A549 (cell line): ENCODE measurements around the gene CALML3. TPM values are rescaled to one million over a fixed set of nuclear protein-coding genes. Genes with fewer than 3 reads are reported as not detected.

Source experiments
- ATAC-seq, 2 experiments: fragments of 200-7000 bp in 1 of 2; fragments of >200 bp in 1 of 2; cut with Nextera tagmentation in 1 of 2; cut with Tn5 transposase in 1 of 2; 3 replicates each; pipeline versions ENCODE4 v1.8.0 to v1.9.1; 2018 to 2020; ENCODE audit warnings: mild to moderate bottlenecking in 1 of 2, moderate library complexity in 1 of 2
- CTCF ChIA-PET: fragments of 300-600 bp; sonication (Branson Sonifier 250); formaldehyde crosslinking; extraction: SDS; loops from one replicate; lab custom pipeline; 2021; ENCODE audit warnings: antibody characterized with exemption, inconsistent platforms; lab: Yijun Ruan, JAX
- POLR2A ChIA-PET: fragments of 350-600 bp; formaldehyde crosslinking; extraction: SDS; loops from one replicate; lab custom pipeline; 2021; ENCODE audit warnings: antibody characterized with exemption, inconsistent platforms; lab: Yijun Ruan, JAX
- DNase-seq, 2 experiments: peaks; one replicate each; pipeline versions ENCODE4 v3.0.0 to v3.0.0-alpha.2; 2011 to 2016; ENCODE audit warnings: low read depth in 1 of 2, low spot score in 1 of 2
- FAIRE-seq: peaks from 2 replicates; lab custom pipeline; 2011; peaks lifted over from hg19 to GRCh38; lab: Jason Lieb, UNC
- H3K27ac ChIP-seq, 2 experiments: fragments of >200 bp; sonication (Bioruptor Twin); formaldehyde crosslinking; 3 replicates each; pipeline ENCODE4 v1.5.1; 2016 to 2017
- H3K4me1 ChIP-seq: fragments of >200 bp; sonication (Bioruptor Twin); formaldehyde crosslinking; 3 replicates; pipeline ENCODE4 v1.6.1; 2016
- H3K4me2 ChIP-seq: fragments of >200 bp; sonication (Bioruptor Twin); formaldehyde crosslinking; 3 replicates; pipeline ENCODE4 v1.6.1; 2016
- H3K4me3 ChIP-seq: fragments of >200 bp; sonication (Bioruptor Twin); formaldehyde crosslinking; 3 replicates; pipeline ENCODE4 v1.5.1; 2016
- H3K9me3 ChIP-seq: fragments of >200 bp; sonication (Bioruptor Twin); formaldehyde crosslinking; 3 replicates; pipeline ENCODE4 v1.6.1; 2016
- BHLHE40 ChIP-seq: IDR thresholded peaks from 2 replicates; pipeline ENCODE4 v1.6.1; 2012; ENCODE audit warnings: low read depth, low read length, inconsistent platforms
- CEBPB ChIP-seq, 2 experiments: fragments of >200 bp in 1 of 2; sonication (Bioruptor Twin) in 1 of 2; formaldehyde crosslinking in 1 of 2; IDR thresholded peaks; 2 replicates each; pipeline ENCODE4 v1.6.1; 2012 to 2016
- CHD2 ChIP-seq: fragments of 150-350 bp; IDR thresholded peaks from 2 replicates; pipeline ENCODE4 v1.6.1; 2014; ENCODE audit warnings: low read length; ENCODE audit not compliant: partially characterized antibody
- EP300 ChIP-seq, 2 experiments: fragments of >200 bp; sonication (Bioruptor Twin); formaldehyde crosslinking; IDR thresholded peaks; 2 replicates in 1 of 2; 3 replicates in 1 of 2; pipeline ENCODE4 v1.6.1; 2016 to 2017
- FOSL2 ChIP-seq, 2 experiments: fragments of 450-650 bp in 1 of 2; fragments of >200 bp in 1 of 2; sonication (Bioruptor Twin) in 1 of 2; formaldehyde crosslinking; IDR thresholded peaks; 2 replicates each; pipeline versions ENCODE4 v1.5.0 to v1.6.1; 2016 to 2020; ENCODE audit warnings: mild to moderate bottlenecking in 1 of 2, moderate library complexity in 1 of 2
- GATA3 ChIP-seq: IDR thresholded peaks from 2 replicates; pipeline ENCODE4 v1.6.1; 2012; ENCODE audit warnings: borderline replicate concordance
- HOXA7 ChIP-seq: fragments of 250-450 bp; sonication (Bioruptor Pico); IDR thresholded peaks from 2 replicates; pipeline ENCODE4 v1.5.0; 2020; ENCODE audit warnings: mild to moderate bottlenecking, moderate library complexity
- JUN ChIP-seq, 2 experiments: fragments of >200 bp; sonication (Bioruptor Twin); formaldehyde crosslinking; IDR thresholded peaks; 2 replicates in 1 of 2; 3 replicates in 1 of 2; pipeline ENCODE4 v1.6.1; 2016 to 2017
- JUNB ChIP-seq: fragments of >200 bp; sonication (Bioruptor Twin); formaldehyde crosslinking; IDR thresholded peaks from 2 replicates; pipeline ENCODE4 v1.6.1; 2016
- MAFK ChIP-seq: fragments of 450-650 bp; IDR thresholded peaks from 2 replicates; pipeline ENCODE4 v1.6.1; 2014; ENCODE audit not compliant: partially characterized antibody
- MAZ ChIP-seq: fragments of 150-350 bp; IDR thresholded peaks from 2 replicates; pipeline ENCODE4 v1.6.1; 2014; ENCODE audit warnings: antibody characterized with exemption, low read depth, low read length, borderline replicate concordance
- PHF8 ChIP-seq: fragments of 200-600 bp; sonication (generic); IDR thresholded peaks from 2 replicates; pipeline ENCODE4 v1.6.1; 2016; ENCODE audit warnings: low read depth, mild to moderate bottlenecking, antibody characterized with exemption, moderate library complexity, borderline replicate concordance
- SMC3 ChIP-seq: fragments of >200 bp; sonication (Bioruptor Twin); formaldehyde crosslinking; IDR thresholded peaks from 3 replicates; pipeline ENCODE4 v1.6.1; 2018; ENCODE audit warnings: inconsistent platforms
- ZFP36 ChIP-seq: fragments of 450-650 bp; IDR thresholded peaks from 2 replicates; pipeline ENCODE4 v1.6.1; 2014; ENCODE audit warnings: borderline replicate concordance; ENCODE audit not compliant: partially characterized antibody
- ZNF302 ChIP-seq: fragments of 250-450 bp; sonication (Bioruptor Pico); IDR thresholded peaks from 2 replicates; pipeline ENCODE4 v1.9.0; 2021; ENCODE audit warnings: inconsistent platforms, mild to moderate bottlenecking, moderate library complexity
- WGBS: methylation state at CpG from one replicate; pipeline ENCODE4 v1.1.6; 2017; ENCODE audit errors: missing lambda C conversion rate; 5-methylcytosine and 5-hydroxymethylcytosine counted together
- polyA plus RNA-seq, 4 experiments: library from polyadenylated mRNA; depleted of rRNA in 3 of 4; stranded (reverse); fragments of >200 nt; fragmentation: RNase III in 1 of 4; extraction: RNeasy Plus Mini Kit Qiagen cat#74134 plus additional on column Dnase treatment in 1 of 4; gene quantifications; 2 replicates in 3 of 4; 3 replicates in 1 of 4; pipeline ENCODE4 v1.2.3, GENCODE V29; 2011 to 2017
- TF ChIP-seq, protein P1 (sequence below): fragments of >200 bp; sonication (Bioruptor Twin); formaldehyde crosslinking; IDR thresholded peaks from 3 replicates; pipeline ENCODE4 v1.5.1; 2016
- TF ChIP-seq, protein P2 (sequence below): fragments of 250-450 bp; sonication (Bioruptor Pico); IDR thresholded peaks from 2 replicates; pipeline ENCODE4 v1.5.0; 2020; ENCODE audit warnings: low read depth, mild to moderate bottlenecking, moderate library complexity
- TF ChIP-seq, protein P3 (sequence below): fragments of 250-450 bp; sonication (Bioruptor Pico); IDR thresholded peaks from 2 replicates; pipeline ENCODE4 v1.5.0; 2021; ENCODE audit warnings: mild to moderate bottlenecking, moderate library complexity, borderline replicate concordance

Gene CALML3
- polyA plus RNA-seq, 2 of the 4 experiments (the other 2 are of a cell fraction): not detected

DNA sequence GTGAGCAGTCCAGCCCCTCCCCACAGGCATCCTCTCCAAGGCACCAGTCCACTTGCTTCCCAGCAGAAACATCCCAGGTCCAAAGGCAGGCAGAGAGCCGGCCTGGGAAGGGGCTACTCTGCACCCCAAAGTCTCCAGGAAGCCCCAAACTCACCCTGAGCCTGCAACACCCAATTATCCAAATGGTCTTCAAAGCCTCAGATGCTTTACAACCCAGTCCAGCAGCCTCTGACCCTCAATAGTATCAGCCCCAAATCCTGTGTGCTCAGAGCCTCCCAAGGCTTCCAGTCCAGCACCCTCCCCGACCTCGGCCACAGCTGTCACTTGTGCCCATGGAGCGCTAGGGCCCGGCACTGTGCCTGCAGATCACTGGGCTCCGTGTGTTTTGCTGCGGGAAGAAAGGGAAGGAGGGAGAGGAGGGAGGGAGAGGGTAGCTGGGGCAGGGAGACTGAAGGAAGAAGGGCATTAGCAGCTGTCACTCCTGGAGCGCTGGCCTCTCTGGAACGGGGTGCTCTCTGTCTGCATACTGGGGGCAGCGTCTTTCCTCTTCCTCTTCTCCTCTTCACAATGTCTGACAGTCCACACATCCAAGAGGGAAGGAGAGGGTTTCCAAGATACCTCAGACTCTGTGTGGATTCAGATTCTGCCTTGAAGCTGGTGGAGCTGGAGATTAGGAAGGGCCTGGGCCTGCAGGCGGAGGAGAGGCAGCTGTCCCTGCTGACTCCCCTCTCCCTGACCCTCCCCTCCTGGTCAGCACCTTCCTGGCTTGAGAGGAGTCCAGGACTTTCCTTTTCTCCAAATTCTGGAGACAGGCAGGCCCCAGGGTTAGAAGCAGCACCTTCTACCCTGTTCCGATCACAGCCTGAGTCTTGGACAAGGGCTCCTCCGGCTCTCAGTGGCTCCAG is 38.6 kb upstream of the CALML3 start:
- 85% methylated on average over 13 of the region's 13 CpGs for WGBS
- DNase-seq (no peak), FAIRE-seq (no peak), ATAC-seq (peak in 1 of 2 experiments; percentile 21; a peak in 2 of 6 replicates)
- Histone ChIP-seq H3K9me3 (no peaks in the 10 kb centered on the region), H3K4me1 (no peaks in the 10 kb centered on the region), H3K27ac (peak overlapping the region in 1 of 2 experiments; percentile 2; a peak in 1 of 6 replicates), H3K4me3 (no peak overlapping the region), H3K4me2 (no peak overlapping the region)
- TF ChIP-seq EP300 (IDR thresholded peaks at IDR 0.05): no peak
- TF ChIP-seq, protein P1, sequence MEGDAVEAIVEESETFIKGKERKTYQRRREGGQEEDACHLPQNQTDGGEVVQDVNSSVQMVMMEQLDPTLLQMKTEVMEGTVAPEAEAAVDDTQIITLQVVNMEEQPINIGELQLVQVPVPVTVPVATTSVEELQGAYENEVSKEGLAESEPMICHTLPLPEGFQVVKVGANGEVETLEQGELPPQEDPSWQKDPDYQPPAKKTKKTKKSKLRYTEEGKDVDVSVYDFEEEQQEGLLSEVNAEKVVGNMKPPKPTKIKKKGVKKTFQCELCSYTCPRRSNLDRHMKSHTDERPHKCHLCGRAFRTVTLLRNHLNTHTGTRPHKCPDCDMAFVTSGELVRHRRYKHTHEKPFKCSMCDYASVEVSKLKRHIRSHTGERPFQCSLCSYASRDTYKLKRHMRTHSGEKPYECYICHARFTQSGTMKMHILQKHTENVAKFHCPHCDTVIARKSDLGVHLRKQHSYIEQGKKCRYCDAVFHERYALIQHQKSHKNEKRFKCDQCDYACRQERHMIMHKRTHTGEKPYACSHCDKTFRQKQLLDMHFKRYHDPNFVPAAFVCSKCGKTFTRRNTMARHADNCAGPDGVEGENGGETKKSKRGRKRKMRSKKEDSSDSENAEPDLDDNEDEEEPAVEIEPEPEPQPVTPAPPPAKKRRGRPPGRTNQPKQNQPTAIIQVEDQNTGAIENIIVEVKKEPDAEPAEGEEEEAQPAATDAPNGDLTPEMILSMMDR: no peak
- no peak for TF ChIP-seq BHLHE40
- ChIA-PET POLR2A (no interaction called here), CTCF (interaction anchor here (2.2 kb wide), 1 partner anchor 137 kb away, joined by 8 read pairs; no protein-coding TSS in a partner anchor)

DNA sequence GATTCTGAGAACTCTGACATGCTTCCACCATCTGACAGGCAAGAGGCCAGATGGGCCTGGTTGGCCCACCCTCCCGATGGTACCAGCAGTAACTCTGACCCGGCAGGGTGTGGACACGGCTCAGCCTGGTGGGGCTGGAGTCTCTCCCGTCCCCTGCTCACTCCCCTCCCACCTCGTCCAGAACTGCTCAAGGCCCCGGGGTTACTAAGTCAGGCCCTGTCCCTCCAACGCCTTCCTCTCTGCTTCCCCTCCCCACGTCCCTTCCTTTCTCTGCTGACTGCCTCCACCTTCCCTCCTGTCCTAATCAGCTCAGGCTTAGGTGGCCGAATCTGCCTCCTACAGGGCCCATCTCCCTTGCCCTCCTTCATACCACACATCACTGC is 37.9 kb upstream of the CALML3 start:
- 87% methylated on average over 9 of the region's 9 CpGs for WGBS
- DNase-seq (no peak), FAIRE-seq (no peak), ATAC-seq (no peak; a peak in 1 of 6 replicates)
- Histone ChIP-seq H3K4me1 (no peaks in the 10 kb centered on the region), H3K4me2 (no peak overlapping the region), H3K9me3 (peaks cover 3% of the 10 kb centered on the region; the same call in 1 of the 3 replicates), H3K27ac (no peak overlapping the region; a peak in 1 of 6 replicates), H3K4me3 (no peak overlapping the region)
- ChIA-PET POLR2A (no interaction called here), CTCF (interaction anchor here (2.2 kb wide), 1 partner anchor 136 kb away, joined by 8 read pairs; no protein-coding TSS in a partner anchor)
- TF ChIP-seq CEBPB (IDR thresholded peaks at IDR 0.05) (no peak), PHF8 (no peak)
- TF ChIP-seq, protein P2, sequence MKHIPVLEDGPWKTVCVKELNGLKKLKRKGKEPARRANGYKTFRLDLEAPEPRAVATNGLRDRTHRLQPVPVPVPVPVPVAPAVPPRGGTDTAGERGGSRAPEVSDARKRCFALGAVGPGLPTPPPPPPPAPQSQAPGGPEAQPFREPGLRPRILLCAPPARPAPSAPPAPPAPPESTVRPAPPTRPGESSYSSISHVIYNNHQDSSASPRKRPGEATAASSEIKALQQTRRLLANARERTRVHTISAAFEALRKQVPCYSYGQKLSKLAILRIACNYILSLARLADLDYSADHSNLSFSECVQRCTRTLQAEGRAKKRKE: no peak

DNA sequence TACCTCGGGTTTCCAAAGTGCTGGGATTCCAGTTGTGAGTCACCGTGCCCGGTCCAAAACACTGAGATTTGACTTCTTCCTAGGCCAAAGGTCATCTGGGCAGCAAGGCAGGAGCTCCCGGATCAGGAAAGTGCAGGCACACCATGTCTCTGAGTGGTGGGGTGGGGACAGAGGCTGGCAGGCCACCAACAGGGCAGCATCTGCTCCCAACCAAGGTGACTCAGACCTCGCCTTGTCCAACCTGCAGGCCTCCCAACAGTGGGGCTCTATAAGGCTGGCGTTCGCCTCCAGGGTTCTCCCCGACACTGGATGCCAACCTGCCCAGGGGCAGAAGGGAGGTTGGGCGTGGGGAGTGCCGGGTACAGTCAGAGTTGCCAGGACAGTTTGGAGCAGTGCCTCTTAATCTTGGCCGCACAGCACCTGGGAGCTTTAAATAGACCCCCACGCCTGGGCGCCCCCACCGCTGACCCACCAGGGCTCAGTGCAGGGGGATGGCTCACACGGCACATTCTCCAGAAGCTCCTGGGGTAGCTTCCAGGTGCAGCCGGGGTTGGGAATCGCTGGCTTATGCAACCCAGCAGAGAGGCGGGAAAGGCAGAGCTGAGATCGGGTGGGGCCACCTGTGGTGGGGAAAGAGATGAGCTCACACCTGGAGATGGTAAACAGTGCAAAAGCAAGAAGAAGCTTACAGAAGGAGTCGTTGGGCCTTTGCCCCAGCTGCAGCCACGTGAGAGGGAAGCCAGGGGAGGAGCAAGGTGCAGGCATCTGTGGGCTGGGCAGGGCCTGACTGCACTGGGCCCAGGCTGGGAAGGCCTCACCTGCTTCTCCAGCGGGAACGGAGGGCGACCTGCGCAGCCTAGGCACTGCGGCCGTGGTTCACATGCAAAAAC is 36.2 kb upstream of the CALML3 start:
- ATAC-seq: no peak

More for the DNA sequence above, 36.2 kb upstream of the CALML3 start:
- ChIA-PET POLR2A (no interaction called here), CTCF (interaction anchor here (0.6 to 2.7 kb wide), 2 partner anchors 46 to 135 kb away, joined by 3 to 15 read pairs; no protein-coding TSS in a partner anchor)
- WGBS: 80% methylated on average over 21 of the region's 27 CpGs
- Histone ChIP-seq H3K27ac (peak overlapping the region in 1 of 2 experiments; percentile 9; a peak in 1 of 6 replicates), H3K9me3 (peaks cover 13% of the 10 kb centered on the region; the same call in 2 of the 3 replicates), H3K4me1 (peaks cover 4% of the 10 kb centered on the region), H3K4me3 (no peak overlapping the region), H3K4me2 (no peak overlapping the region)
- DNase-seq: no peak
- TF ChIP-seq MAFK (no peak), ZNF302 (no peak), ZFP36 (no peak), HOXA7 (CRISPR knock-in tag) (no peak), SMC3 (no peak), MAZ (no peak), JUN (IDR thresholded peaks at IDR 0.05) (no peak), CHD2 (no peak), GATA3 (no peak), JUNB (no peak), FOSL2 (IDR thresholded peaks at IDR 0.05) (no peak), FOSL2 (CRISPR knock-in tag; IDR thresholded peaks at IDR 0.05) (no peak)
- TF ChIP-seq, protein P3, sequence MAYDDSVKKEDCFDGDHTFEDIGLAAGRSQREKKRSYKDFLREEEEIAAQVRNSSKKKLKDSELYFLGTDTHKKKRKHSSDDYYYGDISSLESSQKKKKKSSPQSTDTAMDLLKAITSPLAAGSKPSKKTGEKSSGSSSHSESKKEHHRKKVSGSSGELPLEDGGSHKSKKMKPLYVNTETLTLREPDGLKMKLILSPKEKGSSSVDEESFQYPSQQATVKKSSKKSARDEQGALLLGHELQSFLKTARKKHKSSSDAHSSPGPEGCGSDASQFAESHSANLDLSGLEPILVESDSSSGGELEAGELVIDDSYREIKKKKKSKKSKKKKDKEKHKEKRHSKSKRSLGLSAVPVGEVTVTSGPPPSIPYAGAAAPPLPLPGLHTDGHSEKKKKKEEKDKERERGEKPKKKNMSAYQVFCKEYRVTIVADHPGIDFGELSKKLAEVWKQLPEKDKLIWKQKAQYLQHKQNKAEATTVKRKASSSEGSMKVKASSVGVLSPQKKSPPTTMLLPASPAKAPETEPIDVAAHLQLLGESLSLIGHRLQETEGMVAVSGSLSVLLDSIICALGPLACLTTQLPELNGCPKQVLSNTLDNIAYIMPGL (CRISPR knock-in tag): no peak
- no peak for FAIRE-seq
